Activated T-cell treated with anti-CD3 and anti-CD28 coated beads, Interleukin-2, amount 50 U/mL, for 24 hours (primary cell): ENCODE data around the gene HS3ST3B1.

Source experiments
- DNase-seq: peaks from one replicate; pipeline ENCODE4 v3.0.0-alpha.2; 2020
- H3K27ac Mint-ChIP-seq: 2 replicates; pipeline ENCODE4 v1.8.0; 2020; ENCODE audit warnings: mild to moderate bottlenecking, mixed read lengths
- H3K27me3 Mint-ChIP-seq: 2 replicates; pipeline ENCODE4 v1.8.0; 2020; ENCODE audit warnings: mixed read lengths
- H3K36me3 Mint-ChIP-seq: 2 replicates; pipeline ENCODE4 v1.8.0; 2020; ENCODE audit warnings: low read depth, mixed read lengths
- H3K4me1 Mint-ChIP-seq: 2 replicates; pipeline ENCODE4 v1.8.0; 2020; ENCODE audit warnings: low read depth, mixed read lengths
- H3K4me3 Mint-ChIP-seq: 2 replicates; pipeline ENCODE4 v1.8.0; 2020; ENCODE audit warnings: mild to moderate bottlenecking, moderate library complexity, mixed read lengths
- H3K9me3 Mint-ChIP-seq: 2 replicates; pipeline ENCODE4 v1.8.0; 2020; ENCODE audit warnings: mixed read lengths

HS3ST3B1 gene

GRCh38 chr17:14298947-14299279 is 2.0 kb upstream of the HS3ST3B1 start:
- H3K4me3 Mint-ChIP-seq: peak overlapping the region; percentile 94
- no peak overlapping the region for H3K27ac Mint-ChIP-seq
- H3K9me3 Mint-ChIP-seq: no peaks in the 10 kb centered on the region
- H3K27me3 Mint-ChIP-seq: peaks cover 51% of the 10 kb centered on the region
- H3K36me3 Mint-ChIP-seq: peaks cover 15% of the 10 kb centered on the region
- peaks cover 59% of the 10 kb centered on the region for H3K4me1 Mint-ChIP-seq
- DNase-seq: no peak

- Mint-ChIP-seq H3K36me3 (peaks cover 17% of the 10 kb centered on the region), H3K27me3 (peaks cover 45% of the 10 kb centered on the region), H3K9me3 (no peaks in the 10 kb centered on the region), H3K27ac (peak overlapping the region; percentile 90), H3K4me1 (peaks cover 63% of the 10 kb centered on the region), H3K4me3 (peak overlapping the region; percentile 94)
- peak; percentile 70 for DNase-seq
Observed at GRCh38 chr17:14299280-14300141, 1.4 kb upstream of the HS3ST3B1 start.

DNA sequence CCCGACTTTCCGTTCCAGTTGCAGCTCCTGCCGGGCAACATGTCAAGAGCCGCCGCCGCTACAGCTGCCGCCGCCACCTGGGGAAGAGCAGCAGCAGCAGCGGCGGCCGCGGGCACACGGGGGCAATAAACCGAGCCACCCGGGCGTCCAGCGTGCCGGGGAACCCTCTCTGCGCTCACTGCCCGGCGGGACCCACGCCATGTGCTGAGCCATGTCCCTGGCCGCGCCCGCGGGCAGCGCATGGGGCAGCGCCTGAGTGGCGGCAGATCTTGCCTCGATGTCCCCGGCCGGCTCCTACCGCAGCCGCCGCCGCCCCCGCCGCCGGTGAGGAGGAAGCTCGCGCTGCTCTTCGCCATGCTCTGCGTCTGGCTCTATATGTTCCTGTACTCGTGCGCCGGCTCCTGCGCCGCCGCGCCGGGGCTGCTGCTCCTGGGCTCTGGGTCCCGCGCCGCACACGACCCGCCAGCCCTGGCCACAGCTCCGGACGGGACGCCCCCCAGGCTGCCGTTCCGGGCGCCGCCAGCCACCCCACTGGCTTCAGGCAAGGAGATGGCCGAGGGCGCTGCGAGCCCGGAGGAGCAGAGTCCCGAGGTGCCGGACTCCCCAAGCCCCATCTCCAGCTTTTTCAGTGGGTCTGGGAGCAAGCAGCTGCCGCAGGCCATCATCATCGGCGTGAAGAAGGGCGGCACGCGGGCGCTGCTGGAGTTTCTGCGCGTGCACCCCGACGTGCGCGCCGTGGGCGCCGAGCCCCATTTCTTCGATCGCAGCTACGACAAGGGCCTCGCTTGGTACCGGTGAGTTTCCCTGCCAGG is 604 bp downstream of the HS3ST3B1 start:
- peaks cover 25% of the 10 kb centered on the region for H3K27me3 Mint-ChIP-seq
- H3K4me1 Mint-ChIP-seq: peaks cover 73% of the 10 kb centered on the region
- peak overlapping the region; percentile 94 for H3K4me3 Mint-ChIP-seq

GRCh38 chr17:14302091-14302430 is 1.2 kb downstream of the HS3ST3B1 start:
- Mint-ChIP-seq H3K36me3 (peaks cover 24% of the 10 kb centered on the region), H3K4me1 (peaks cover 70% of the 10 kb centered on the region), H3K27ac (peak overlapping the region; percentile 95), H3K9me3 (no peaks in the 10 kb centered on the region), H3K4me3 (peak overlapping the region; percentile 94), H3K27me3 (peaks cover 20% of the 10 kb centered on the region)
- no peak for DNase-seq

More for the DNA sequence above, 604 bp downstream of the HS3ST3B1 start:
- DNase-seq: peak; percentile 79
- Mint-ChIP-seq H3K36me3 (peaks cover 24% of the 10 kb centered on the region), H3K27ac (peak overlapping the region; percentile 95), H3K9me3 (no peaks in the 10 kb centered on the region)

DNA sequence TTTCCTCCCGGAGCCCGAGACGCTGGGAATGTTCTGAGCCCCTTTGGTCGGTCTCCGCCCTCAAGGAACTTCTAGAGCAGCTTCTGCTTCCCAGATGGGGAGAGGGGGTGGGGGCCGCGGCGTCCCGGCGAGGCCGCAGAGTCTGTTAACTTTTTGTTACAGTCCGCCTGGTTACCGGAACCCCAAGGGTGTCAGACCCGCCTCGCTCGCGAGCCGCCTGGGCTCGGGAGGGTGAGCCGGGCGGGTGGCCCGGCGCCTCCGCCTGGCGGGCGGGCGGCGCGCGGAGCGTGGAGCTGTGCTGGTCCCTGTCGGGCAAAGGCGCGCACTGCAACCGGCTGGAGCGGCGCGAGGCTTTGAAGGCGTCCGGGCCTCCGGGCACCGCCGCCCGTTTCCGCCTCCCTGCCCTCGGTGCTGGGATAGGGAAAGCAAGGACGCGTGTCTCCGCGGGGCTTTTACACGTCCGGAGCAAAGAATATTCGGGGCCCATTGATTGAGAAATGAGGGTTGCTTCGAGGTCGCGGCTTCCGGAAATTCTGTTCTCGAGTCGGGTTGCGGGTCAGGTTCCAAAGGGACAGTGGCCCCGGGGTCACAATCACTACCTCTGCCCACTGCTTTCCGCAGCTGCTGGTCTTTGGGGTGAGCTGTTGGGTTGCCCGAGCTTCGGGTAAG is 1.7 kb downstream of the HS3ST3B1 start:
- peaks cover 71% of the 10 kb centered on the region for H3K4me1 Mint-ChIP-seq
- peak overlapping the region; percentile 94 for H3K4me3 Mint-ChIP-seq
- no peaks in the 10 kb centered on the region for H3K9me3 Mint-ChIP-seq
- peaks cover 18% of the 10 kb centered on the region for H3K27me3 Mint-ChIP-seq
- peak overlapping the region; percentile 95 for H3K27ac Mint-ChIP-seq
- H3K36me3 Mint-ChIP-seq: peaks cover 24% of the 10 kb centered on the region
- DNase-seq: peak; percentile 90

DNA sequence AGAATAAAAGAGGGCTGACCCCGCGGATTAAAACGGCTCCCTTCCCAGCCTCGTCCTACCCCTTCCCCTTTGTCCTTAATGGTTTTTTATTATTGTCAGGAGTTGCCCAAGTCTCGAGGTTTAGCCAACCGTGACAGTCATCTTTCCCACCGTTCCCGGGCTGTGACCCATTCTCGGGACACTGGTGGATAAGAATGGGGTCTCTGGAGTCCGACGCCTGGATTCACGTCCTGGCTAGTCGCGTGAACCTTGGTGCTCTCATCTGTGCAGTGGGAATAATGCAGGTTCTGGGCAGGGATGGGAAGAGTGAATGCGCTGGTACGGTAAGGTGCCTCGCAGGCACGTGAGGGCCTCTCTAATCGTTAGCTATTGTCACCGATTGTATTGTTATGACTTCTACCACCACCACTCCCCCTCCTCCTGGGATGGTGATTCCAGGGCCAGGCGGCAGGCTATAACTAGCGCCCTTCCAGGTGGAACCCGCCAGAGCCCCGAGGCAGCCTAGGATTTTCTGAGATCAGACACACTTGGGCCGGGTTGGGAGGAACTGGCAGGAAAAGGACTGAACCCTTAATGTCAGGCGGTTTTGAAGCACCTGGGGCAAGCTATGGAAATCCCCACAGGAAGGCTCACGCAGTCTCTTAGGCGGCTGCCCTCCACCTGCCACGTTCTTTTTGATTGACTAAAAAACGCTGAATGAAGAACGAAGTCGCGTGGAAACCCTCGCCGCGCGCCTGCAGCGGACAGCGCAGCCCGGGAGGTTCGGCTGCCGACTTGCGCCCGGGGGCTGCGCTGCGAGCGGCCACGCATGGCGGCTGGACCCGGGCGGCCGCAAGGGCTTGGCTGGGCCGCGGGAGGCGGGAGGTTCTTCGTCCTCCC is 2.7 kb downstream of the HS3ST3B1 start:
- DNase-seq: peak; percentile 72
- H3K27ac Mint-ChIP-seq: peak overlapping the region; percentile 84
- H3K36me3 Mint-ChIP-seq: peaks cover 24% of the 10 kb centered on the region
- peaks cover 8% of the 10 kb centered on the region for H3K27me3 Mint-ChIP-seq
- H3K4me3 Mint-ChIP-seq: peak overlapping the region; percentile 94
- H3K4me1 Mint-ChIP-seq: peaks cover 70% of the 10 kb centered on the region
- H3K9me3 Mint-ChIP-seq: no peaks in the 10 kb centered on the region

DNA sequence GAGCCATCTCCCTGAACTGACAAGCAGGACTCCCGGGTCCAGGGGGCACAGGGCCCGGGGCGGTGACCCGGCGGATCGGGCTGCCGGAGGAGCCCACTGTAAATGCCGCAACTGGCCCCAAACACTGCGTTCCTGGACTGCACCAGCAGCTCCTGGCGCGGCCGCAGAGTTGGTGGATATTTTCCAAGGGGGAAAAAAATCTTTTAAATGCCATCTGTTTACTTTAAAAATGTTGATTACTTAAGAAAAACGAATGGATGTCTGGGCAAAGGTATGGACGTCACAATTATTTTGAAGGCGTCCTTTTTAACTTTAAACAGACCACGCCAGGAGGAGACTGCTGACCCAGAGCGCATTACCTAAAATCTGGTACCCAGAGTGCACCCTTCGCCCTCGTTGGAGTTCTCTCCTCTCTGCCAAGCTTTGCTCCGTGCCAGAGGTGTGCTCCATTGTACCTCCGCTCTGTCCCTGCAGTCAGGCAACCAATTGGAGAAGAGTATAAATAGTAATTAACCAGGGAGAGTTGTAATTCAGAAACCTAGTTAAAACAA is 3.4 kb downstream of the HS3ST3B1 start:
- Mint-ChIP-seq H3K36me3 (peaks cover 24% of the 10 kb centered on the region), H3K4me3 (peak overlapping the region; percentile 94), H3K27ac (peak overlapping the region; percentile 39), H3K9me3 (no peaks in the 10 kb centered on the region), H3K4me1 (peaks cover 67% of the 10 kb centered on the region), H3K27me3 (peaks cover 2% of the 10 kb centered on the region)
- DNase-seq: no peak

- H3K27me3 Mint-ChIP-seq: no peaks in the 10 kb centered on the region
- no peak for DNase-seq
- H3K9me3 Mint-ChIP-seq: no peaks in the 10 kb centered on the region
- peak overlapping the region; percentile 39 for H3K27ac Mint-ChIP-seq
- H3K4me1 Mint-ChIP-seq: peaks cover 66% of the 10 kb centered on the region
- H3K36me3 Mint-ChIP-seq: peaks cover 25% of the 10 kb centered on the region
- peak overlapping the region; percentile 94 for H3K4me3 Mint-ChIP-seq
Observed at GRCh38 chr17:14304773-14305517, 4.1 kb downstream of the HS3ST3B1 start.

DNA sequence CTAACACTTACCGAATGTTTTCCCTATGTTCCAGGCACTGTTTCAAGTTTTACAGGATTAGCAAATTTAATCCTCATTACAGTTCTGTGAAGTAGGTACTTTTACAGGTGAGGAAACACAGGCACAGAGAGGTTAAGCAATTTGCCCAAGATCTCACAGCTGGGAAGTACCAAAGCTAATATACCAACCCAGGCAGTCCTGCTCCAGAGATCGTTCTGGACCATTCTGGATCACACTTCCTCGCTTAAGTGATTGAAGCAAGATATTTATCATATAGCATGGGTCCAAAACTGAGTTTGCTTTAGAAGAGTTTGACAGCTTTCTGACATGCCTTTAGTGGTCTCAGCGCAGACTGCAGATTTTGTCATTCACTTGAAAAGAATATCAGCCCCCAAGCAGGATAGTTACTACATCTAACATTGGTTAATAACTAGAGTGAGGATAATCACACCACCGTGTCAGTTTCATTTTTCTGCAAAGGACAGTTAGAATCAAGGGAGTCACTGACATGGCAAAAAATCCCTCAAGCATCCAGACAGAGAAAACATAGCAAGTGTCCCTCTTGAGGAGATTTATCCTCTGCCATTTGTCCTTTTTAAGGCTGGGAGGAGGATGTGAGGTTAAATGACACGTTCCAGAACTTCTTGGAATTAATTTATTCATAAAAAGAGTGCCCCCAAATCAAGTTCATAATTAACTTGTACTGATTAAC is 5.1 kb downstream of the HS3ST3B1 start:
- Mint-ChIP-seq H3K27ac (peak overlapping the region; percentile 16), H3K36me3 (peaks cover 33% of the 10 kb centered on the region), H3K9me3 (no peaks in the 10 kb centered on the region), H3K4me3 (peak overlapping the region; percentile 94), H3K27me3 (no peaks in the 10 kb centered on the region), H3K4me1 (peaks cover 68% of the 10 kb centered on the region)
- no peak for DNase-seq

GRCh38 chr17:14306596-14306995 is 5.7 kb downstream of the HS3ST3B1 start:
- Mint-ChIP-seq H3K9me3 (no peaks in the 10 kb centered on the region), H3K4me1 (peaks cover 74% of the 10 kb centered on the region), H3K36me3 (peaks cover 36% of the 10 kb centered on the region), H3K27me3 (no peaks in the 10 kb centered on the region), H3K27ac (no peak overlapping the region), H3K4me3 (no peak overlapping the region)
- no peak for DNase-seq

GRCh38 chr17:14307560-14308024 is 6.7 kb downstream of the HS3ST3B1 start:
- no peak for DNase-seq
- no peaks in the 10 kb centered on the region for H3K9me3 Mint-ChIP-seq
- H3K4me1 Mint-ChIP-seq: peaks cover 84% of the 10 kb centered on the region
- peaks cover 43% of the 10 kb centered on the region for H3K36me3 Mint-ChIP-seq
- H3K4me3 Mint-ChIP-seq: peak overlapping the region; percentile 51
- H3K27me3 Mint-ChIP-seq: no peaks in the 10 kb centered on the region
- peak overlapping the region; percentile 83 for H3K27ac Mint-ChIP-seq

DNA sequence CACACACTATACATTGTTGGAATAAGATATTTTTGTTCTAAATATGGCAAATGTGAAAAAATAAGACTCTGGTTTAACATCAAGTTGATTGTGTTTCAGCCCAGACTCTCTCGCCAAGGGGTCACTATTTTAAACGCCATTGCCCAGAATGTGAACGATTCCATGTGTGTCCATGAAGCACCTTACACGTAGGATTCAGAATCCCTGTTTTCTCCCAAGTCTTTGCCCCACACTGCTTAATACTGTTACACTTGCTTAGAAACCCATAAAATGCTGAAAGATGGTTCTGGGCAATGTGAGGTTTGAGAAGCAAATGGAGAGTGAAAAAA is 7.7 kb downstream of the HS3ST3B1 start:
- Mint-ChIP-seq H3K27me3 (no peaks in the 10 kb centered on the region), H3K4me1 (peaks cover 79% of the 10 kb centered on the region), H3K27ac (peak overlapping the region; percentile 88), H3K4me3 (peak overlapping the region; percentile 76), H3K9me3 (no peaks in the 10 kb centered on the region), H3K36me3 (peaks cover 42% of the 10 kb centered on the region)
- DNase-seq: no peak
